Stimulated activated CD4-positive, alpha-beta T cell treated with anti-CD3 and anti-CD28 coated beads, Interleukin-15, amount 100 ng/mL, for 24 hours (primary cell): Measurements from ENCODE around the gene NPR1.
"Not testable (repeated sequence)": the region's sequence is repeated elsewhere in the genome, so short reads cannot be mapped to it uniquely, and the experiment has no call there.

Experiments used
- DNase-seq: peaks from one replicate; pipeline ENCODE4 v3.0.0-alpha.2; 2020

Gene NPR1

GRCh38 chr1:153678519-153679336 is at the start of gene NPR1:
Gene NPR1 (plus strand): TSS chr1:153678688. CDS start chr1:153679109, 421 bp downstream.
- DNase-seq, result peak; percentile 51

DNA sequence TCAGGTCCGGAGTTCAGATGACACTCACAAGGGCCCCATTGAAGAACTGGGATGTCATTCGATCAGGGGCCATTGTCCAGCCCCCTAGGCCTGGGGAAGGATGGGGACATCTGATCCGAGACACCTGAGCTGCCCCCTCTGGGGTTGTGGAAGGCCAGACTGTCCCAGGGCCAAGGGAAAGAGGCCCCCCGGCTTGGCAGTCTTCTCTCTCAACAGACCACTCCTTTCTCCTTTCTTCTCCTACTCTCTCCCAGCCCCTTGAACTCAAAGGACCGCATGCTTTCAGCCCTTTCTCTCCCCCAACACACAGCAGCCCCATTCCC is 49.2 kb upstream of the NPR1 start:
- no peak for DNase-seq

GRCh38 chr1:153629971-153630370 is 48.5 kb upstream of the NPR1 start:
- DNase-seq, result no peak

GRCh38 chr1:153630384-153630783 is 48.1 kb upstream of the NPR1 start:
- no peak for DNase-seq

DNA sequence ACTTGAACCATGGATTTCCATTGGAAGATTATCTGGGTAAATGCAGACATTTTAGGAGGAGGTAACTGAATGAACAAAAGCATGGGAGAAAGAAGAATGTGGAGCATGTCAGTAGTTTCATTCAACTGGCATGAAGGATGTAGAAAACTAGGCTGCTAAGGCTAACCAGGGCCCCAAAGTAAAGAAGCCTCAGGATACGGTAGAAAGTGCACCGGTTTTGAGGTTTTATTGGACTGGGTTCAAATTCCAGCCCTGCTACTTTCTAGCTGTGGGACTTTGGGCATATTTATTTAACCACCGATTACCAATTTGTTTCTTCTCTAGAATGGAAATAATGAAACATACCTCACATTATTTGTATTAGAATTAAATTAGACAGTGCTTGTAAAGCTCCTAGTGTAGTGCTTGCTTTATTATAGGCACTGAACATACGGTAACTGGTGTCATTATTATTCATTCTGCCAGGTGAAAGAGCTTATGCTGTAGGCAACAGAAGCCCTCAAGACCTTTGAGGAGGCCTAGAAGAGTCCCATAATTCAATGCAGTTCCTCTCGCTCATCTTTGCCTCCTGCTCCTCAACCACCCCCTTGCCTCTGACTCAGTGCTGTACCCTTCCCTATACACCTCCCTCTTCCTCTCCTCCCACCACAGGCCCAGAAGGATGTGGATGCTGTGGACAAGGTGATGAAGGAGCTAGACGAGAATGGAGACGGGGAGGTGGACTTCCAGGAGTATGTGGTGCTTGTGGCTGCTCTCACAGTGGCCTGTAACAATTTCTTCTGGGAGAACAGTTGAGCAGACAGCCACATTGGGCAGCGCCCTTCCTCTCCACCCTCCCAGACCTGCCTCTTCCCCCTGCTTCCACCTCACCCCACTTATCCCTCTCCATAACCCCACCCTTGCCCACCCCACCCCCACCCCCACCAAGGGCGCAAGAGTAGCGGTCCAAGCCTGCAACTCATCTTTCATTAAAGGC is 47.2 kb upstream of the NPR1 start:
- DNase-seq, result peak; percentile 30

DNA sequence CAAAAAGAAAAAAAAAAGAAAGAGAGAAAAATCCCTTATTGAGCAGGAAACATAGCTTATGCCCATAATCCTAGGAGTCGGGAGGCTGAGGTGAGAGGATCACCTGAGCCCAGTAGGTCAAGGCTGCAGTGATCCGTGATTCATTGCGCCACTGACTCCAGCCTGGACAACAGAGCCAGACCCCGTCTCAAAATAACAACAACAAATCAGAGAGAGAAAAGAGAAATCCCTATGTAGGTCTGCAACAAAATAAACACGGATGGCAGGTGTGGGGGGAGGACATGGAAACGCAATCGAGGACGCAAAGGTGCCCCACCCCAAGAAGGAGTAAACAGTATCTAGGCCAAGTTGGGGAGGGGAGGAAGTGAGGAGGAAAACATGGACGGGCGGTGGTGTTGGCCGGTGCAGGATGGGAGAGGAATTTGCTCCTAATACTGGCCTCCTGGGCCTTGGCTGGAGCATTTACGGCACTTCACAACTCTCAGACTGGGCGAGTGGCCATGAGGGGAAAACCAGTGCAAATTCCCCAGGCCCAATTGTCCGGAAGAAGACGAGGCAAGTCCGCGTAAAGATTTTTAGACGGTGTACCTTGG is 45.2 kb upstream of the NPR1 start:
- DNase-seq, result no peak

- peak; percentile 97 for DNase-seq
These were observed 44.5 kb upstream of the NPR1 start, which contains the start of gene CHTOP for GRCh38 chr1:153633754-153634665. Gene CHTOP (plus strand): TSS chr1:153634066. CDS start chr1:153636589, 2,523 bp downstream.

- no peak for DNase-seq
These were observed 42.6 kb upstream of the NPR1 start for GRCh38 chr1:153635872-153636271.

DNA sequence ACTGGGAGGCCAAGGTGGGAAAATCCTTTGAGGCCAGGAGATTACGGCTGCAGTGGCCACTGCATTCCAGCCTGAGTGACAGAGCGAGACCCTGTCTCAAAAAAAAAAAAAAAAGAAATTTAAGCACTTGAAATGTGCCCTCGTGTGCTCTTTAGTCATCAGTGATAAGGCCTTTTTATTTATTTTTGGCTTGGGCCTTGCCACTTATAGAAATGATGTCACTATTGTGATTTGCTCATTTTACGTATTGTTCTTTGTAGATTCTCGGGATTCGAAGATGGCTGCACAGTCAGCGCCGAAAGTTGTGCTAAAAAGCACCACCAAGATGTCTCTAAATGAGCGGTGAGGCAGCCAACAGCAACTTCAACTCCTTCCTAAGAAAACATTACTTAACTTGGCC is 42.2 kb upstream of the NPR1 start:
- no peak for DNase-seq

DNA sequence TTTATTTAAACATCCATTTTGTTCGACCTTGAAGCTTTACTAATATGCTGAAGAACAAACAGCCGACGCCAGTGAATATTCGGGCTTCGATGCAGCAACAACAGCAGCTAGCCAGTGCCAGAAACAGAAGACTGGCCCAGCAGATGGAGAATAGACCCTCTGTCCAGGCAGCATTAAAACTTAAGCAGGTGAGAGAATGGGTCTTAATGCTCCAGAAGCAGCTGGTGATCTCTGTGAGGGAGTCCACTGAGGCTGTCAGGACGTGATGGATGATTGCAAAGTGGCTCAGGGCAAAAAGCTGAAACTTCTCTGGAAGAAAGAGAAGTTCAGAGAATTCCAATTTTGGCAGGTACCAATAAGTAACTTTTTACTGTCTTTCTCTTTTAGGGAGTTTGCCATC is 40.2 kb upstream of the NPR1 start:
- DNase-seq, result no peak

- DNase-seq, result no peak
These were observed 39.2 kb upstream of the NPR1 start for GRCh38 chr1:153639280-153639679.

GRCh38 chr1:153640213-153640612 is 38.3 kb upstream of the NPR1 start:
- not testable (repeated sequence) for DNase-seq

DNA sequence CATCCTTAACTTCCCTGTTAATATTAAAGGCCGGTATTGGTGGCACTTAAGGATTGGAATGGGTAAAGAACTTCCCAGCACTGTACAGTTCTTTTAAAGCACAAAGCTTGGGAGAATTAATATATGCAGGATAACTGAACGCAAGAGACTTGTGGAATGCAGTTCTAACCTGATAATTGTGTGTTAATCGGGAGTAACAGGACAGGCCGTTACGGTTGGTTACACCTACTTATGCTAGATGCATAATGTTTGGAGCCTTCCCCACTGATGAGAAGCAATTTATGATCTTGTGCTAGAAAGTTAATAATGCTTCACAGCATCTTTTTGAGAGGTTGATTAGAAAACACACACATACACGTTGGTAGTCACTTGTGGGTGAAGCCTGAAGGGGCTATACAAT is 37.6 kb upstream of the NPR1 start:
- no peak for DNase-seq

GRCh38 chr1:153642161-153642560 is 36.3 kb upstream of the NPR1 start:
- no peak for DNase-seq

GRCh38 chr1:153643100-153643499 is 35.4 kb upstream of the NPR1 start:
- DNase-seq, result no peak

DNA sequence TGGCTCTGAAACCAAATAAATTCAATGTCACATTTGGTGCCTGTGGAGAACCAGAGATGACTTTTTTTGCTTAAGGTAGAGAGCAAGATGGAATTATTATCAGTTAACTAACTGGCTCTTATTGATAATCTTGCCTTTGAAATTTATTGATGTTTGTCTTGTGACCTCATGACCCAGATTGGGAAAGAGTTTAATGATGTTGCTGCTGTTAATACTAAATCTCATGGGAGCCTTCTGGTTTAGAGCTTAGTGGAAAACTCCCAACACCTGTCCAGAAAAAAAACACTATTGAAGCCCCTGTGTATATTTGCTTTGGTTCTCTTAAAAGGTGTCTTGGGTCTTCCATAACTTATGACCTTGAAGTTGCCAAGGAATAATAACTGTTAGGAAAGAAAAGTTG is 34.7 kb upstream of the NPR1 start:
- no peak for DNase-seq

DNA sequence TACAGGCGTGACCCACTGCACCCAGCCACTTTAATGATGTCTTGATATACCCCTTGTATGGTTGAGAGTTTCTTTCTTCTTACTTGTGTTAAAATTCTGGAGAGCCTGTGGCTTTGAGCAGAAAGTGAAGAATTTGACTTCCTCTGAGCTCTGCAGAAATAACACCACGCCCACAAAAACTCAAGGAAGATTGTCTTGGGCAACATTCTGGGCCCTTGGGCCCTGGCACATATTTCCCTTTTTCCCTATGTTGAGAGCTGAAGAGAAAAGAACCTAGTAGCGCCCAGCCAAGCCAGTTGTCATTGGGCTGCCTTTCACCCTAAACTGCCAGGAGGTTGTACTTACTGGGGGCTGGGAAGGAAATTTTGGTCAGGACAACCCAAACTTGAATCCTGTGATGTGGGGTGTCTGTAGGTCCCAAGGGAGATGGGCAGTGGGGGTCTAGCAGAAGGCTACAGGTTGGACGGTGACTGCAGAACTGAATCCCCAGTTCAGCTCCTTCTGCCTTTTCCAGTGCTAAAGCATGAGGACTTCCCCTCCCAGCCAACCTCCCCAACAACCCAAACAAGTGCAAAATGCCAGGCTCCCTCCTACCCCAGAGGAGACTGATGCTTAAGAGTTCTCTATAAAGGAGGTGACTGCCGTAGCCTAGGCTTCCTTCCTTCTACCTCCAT is 31.7 kb upstream of the NPR1 start:
- no peak for DNase-seq

- no peak for DNase-seq
These were observed 31.2 kb upstream of the NPR1 start for GRCh38 chr1:153647346-153647714.

- no peak for DNase-seq
These were observed 30.4 kb upstream of the NPR1 start for GRCh38 chr1:153648000-153648643.

- no peak for DNase-seq
These were observed 29.2 kb upstream of the NPR1 start for GRCh38 chr1:153649137-153649862.

DNA sequence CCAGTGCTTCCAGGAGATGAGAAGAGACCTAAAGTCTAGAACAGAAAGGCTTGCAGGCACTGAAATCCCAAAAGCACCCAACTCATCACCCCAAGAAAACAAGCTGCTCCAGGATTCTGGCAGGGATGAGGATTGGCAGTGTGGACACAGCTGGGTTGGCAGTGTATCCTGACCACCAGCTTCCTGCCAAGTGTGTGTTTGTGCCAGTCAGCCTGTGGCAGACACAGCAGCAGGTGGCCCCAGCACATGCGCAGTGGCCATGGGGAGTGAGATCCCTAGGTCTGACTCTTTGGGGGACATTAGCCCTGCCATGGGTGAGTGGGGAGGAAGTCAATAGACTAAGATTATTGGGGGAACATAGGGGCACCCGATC is 28.6 kb upstream of the NPR1 start:
- DNase-seq, result peak; percentile 16
